Inferior parietal cortex (tissue), 1 donor: ENCODE measurements around the gene RMI1.
"Not testable (repeated sequence)": the region's sequence is repeated elsewhere in the genome, so short reads cannot be mapped to it uniquely, and the experiment has no call there.

Source experiments
- DNase-seq: peaks from one replicate; pipeline ENCODE4 v3.0.0-alpha.2; 2016; ENCODE audit errors: extremely low spot score

Gene RMI1

DNA sequence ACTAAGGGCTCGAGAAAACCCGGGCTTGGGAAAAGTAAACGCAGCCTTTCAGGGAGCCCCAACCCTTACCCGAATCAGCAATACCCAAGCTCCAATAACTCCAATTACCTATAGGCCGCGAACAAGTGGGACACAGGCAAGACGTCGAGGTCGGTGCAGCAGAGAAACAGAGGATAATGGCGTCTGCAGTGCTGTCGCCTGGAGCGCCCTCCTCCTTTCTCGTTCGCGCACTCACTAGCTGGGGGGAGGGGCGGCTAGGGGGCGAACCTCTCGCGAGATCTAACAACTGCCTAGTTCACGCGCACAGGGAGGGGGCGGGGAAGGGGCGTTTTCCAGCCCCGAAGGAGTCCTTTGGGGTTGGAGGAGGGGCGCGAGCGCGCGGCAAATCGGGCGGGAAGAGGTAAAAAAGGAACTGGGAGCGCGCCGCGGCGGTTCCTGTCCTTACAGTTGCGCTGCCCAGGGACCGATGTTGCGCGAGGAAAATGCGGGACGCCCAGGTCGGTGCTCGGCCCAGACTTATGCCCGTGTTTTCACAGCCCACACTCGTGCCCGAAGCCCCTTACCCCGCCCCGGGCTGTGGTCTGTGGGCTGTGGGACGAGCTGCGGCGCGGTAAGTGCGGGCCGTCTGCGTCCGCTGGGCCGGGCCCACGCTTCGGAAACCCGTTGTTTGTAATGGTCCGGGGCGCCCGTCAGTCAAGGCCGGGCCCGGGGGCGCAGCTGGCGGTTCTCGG, at the start of gene RMI1:
Gene RMI1 (plus strand): TSS at position 411 of the 731 bp plus-strand sequence. CDS start 20,182 bp downstream, outside the sequence.
- peak; percentile 91 for DNase-seq

- no peak for DNase-seq
Observed at GRCh38 chr9:83930881-83931280, 49.7 kb upstream of the RMI1 start.

DNA sequence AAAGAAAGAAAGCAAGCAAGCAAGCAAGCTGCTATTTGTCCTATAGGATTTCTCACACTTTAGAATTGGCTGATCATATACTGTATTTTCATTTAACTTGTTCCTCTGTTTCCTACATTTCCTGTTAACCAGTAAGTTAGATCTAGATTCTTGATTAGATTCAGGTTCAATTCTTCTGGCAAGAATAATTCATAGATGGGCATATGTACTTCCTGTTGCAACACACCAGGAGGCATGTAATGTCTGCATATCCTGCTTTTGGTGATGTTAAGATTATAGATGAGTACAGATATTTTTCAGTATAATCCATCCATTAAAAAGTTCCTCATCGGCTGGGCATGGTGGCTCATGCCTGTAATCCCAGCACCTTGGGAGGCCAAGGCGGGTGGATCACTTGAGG, 48.6 kb upstream of the RMI1 start:
- DNase-seq = no peak

- DNase-seq = no peak
Observed at GRCh38 chr9:83932851-83933250, 47.8 kb upstream of the RMI1 start.

DNA sequence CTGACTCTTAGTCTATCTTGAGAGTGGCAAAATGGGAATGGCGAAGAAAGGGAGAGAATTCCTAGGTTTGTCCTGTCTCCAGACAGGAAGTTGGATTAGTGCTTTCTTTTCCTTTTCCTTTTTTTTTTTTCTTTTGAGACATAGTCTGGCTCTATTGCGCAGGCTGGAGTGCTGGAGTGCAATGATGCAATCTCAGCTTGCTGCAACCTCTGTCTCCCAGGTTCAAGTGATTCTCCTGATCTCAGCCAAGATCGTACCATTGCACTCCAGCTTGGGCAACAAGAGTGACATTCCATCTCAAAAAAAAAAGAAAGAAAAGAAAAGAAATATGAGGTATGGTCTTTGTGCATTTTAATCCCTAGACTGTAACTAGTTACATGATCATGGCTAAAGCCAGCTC, 46.8 kb upstream of the RMI1 start:
- DNase-seq = no peak

GRCh38 chr9:83934569-83935275, 45.9 kb upstream of the RMI1 start:
- DNase-seq = no peak

- DNase-seq = no peak
Observed at GRCh38 chr9:83935276-83935935, 45.2 kb upstream of the RMI1 start.

DNA sequence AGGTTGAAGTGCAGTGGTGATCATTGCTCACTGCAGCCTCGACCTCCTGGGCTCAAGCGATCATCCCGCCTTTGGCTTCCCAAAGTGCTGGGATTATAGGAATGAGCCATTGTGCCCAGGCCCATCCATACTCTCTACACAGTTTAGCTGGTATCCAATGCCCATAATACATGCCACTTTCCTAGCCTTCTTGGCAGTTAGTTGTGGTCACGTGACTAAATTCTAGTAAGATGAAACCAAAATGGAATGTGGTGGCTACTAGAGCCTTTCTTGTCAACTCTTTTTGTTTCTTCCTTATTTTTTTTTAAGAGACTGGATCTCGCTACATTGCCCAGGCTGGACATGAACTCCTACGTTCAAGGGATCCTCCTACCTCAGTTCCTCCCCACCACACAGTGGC, 44.1 kb upstream of the RMI1 start:
- DNase-seq = no peak

GRCh38 chr9:83937861-83938455, 42.6 kb upstream of the RMI1 start:
- DNase-seq = peak; percentile 94

GRCh38 chr9:83940590-83941303, 39.9 kb upstream of the RMI1 start:
- DNase-seq = no peak

GRCh38 chr9:83948096-83948495, 32.5 kb upstream of the RMI1 start:
- not testable (repeated sequence) for DNase-seq

DNA sequence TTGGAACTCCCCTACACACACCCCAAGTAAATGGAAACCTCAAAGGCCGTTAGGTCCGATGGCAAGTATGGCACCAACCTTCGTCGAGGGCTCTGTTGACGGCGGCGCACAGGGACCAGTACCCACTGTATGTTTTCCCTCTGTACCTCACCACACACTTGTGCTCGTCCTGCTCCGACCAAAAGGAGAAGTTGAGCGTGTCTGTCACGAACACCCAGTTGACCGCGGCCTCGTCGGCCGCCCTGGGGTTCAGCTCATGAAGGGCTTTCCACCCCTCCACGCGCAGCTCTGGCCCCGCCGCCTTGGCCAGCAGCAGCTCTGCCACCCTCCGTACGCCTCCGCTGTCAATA, 24.5 kb upstream of the RMI1 start:
- no peak for DNase-seq

DNA sequence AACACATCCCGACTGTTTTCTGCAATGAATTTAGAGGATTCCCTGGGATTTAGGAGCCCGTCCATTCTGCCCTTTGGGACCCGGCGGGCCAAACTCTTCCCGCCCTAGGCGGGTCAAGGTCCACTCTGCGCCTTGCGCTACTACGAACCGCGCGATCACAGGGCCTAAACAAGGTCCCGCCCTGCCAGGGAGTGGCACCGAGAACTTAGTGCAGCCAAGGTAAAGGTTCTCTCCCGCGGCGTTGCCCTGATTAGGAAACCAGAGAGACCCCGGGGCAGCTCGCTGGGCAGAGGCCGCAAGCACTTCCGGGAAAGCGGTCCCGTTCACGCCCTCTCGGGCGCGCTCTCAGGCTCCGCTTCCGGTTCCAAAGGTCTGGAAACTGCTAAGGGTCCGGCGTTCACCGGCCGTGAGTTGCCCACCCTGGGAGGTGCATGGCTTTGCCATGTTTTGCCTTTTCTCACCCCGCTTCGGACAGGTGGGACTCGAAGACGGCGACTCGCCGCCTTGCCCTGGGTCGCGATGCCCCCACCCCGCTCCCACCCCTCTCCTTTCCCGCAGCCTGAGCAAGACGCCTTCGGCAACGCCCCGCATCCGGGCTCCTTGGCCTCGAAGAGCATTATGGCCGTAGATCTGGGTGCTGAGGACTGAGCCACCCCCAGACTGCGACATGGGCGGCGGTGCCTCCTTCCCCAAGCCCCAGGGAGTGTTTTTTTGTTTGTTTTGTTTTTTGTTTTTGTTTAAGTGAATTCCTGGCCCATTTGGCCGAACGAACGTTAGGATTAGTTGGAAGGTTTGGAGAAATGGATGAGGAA, 24.0 kb upstream of the RMI1 start:
- DNase-seq = peak; percentile 73

- DNase-seq = no peak
Observed at GRCh38 chr9:83957248-83957513, 23.4 kb upstream of the RMI1 start.

- no peak for DNase-seq
Observed at GRCh38 chr9:83959061-83959460, 21.5 kb upstream of the RMI1 start.

GRCh38 chr9:83960991-83961390, 19.6 kb upstream of the RMI1 start:
- DNase-seq = no peak

GRCh38 chr9:83962165-83962564, 18.4 kb upstream of the RMI1 start:
- DNase-seq = no peak

DNA sequence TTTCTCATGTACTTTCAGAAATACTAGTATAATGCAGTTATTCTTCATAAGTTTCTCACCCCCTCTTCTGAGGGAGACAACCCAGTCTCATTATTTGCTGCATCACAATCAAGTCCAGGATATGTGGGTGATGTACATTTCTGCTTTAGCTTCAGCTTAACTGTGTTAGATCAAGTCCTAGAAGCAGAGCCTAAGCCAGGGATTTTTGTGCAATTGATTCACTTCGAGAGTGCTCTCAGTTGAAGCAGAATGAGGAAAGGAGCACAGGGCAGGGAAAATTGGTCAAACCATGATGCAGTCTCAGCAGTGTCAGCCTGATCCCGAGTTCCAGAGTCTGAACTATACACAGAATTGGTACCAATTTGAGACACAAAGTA, 15.6 kb upstream of the RMI1 start:
- no peak for DNase-seq

GRCh38 chr9:83965350-83966208, 15.0 kb upstream of the RMI1 start:
- no peak for DNase-seq

DNA sequence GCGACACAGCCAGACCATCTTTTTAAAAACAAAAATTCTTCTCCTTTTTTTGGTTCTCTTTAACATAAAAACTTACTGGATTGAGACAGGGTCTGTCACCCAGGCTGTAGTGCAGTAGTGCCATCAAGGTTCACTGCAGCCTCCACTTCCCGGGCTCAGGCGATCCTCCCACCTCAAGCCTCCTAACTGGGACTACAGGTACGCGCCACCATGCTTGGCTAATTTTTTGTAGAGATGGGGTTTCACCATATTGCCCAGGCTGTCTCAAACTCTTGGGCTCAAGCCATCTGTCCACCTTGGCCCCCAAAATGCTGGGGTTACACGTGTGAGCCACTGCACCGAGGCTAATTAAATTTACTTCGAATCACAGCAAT, 14.4 kb upstream of the RMI1 start:
- no peak for DNase-seq
